Measurements from ENCODE around the gene IL22. TPM values are rescaled to one million over a fixed set of nuclear protein-coding genes. Genes with fewer than 3 reads are reported as not detected.

IL22 gene
- not detected in 2 replicates for total RNA-seq

GRCh38 chr12:68253504-68253903, at the start of gene IL22:
Gene IL22 (minus strand): TSS chr12:68253604. CDS start chr12:68253448, 156 bp downstream.

GRCh38 chr12:68225576-68226476, 27.6 kb downstream of the IL22 start, which contains the start of gene IL26:
Gene IL26 (minus strand): TSS chr12:68225810. CDS start chr12:68225756, 54 bp downstream.

Other genes starting within 250 kb of the IL22 start
- gene IFNG, start 93.9 kb downstream of the IL22 start, total RNA-seq = not detected in 2 replicates
- not detected in 2 replicates for gene IL26, start 27.8 kb downstream of the IL22 start, total RNA-seq
- gene MDM1, start 78.8 kb upstream of the IL22 start, total RNA-seq = 9.0 and 10.3 TPM in 2 replicates

Measured in endothelial cell of coronary artery (primary cell).